Measurements from ENCODE around the gene RSF1.
"Not testable (repeated sequence)": the region's sequence is repeated elsewhere in the genome, so short reads cannot be mapped to it uniquely, and the experiment has no call there.

The RSF1 gene

GRCh38 chr11:77668760-77669159 lies 151.8 kb downstream of the RSF1 start:
- DNase-seq, result no peak

- DNase-seq, result no peak
These were observed 155.1 kb downstream of the RSF1 start for GRCh38 chr11:77665240-77665965.

GRCh38 chr11:77661670-77662069 lies 158.9 kb downstream of the RSF1 start:
- DNase-seq, result no peak

GRCh38 chr11:77660947-77661346 lies 159.6 kb downstream of the RSF1 start:
- no peak for DNase-seq

- DNase-seq, result no peak
These were observed 162.1 kb downstream of the RSF1 start for GRCh38 chr11:77658213-77659013.

DNA sequence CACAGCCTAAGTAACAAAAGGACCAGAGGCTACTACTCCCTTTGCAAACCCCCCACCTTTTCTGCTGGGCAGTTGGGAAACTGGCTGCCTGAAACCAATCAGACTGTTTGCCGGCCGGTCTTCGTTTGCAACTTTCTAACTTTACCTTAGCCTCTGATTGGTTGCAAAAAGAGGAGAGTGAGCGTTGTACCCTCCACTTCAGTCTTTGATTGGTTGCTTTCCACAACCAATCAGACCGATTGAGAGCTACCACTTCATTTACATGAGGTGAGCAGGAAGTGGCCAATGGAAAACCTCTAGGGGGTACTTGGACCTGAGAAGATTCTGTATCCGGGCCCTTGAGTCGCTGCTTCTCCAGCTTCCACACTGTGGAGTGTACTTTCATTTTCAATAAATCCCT lies 164.2 kb downstream of the RSF1 start:
- DNase-seq, result no peak

DNA sequence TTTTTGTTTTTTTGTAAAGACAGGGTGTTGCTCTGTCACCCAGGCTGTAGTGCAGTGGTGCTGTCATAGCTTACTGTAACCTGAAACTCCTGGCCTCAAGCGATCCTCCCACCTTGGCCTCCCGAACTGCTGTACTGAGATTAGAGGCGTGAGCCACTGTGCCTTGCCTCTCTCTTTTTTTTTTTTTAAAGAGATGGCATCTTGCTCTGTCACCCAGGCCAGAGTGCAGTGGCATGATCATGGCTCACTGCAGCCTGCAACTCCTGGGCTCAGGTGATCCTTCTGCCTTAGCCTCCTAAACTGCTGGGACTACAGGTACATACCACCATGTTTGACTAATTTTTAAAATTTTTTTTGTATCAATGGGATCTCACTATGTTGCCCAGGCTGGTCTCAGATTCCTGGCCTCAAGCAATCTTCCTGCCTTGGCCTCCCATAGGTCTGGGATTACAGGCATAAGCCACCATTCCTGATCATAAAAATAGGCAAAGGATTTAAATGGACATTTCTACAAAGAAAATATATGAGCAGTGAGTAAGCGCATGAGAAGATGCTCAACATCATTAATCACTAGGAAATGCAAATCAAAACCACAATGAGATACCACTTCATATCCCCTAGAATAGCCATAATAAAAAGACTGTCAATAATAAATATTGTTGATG lies 165.6 kb downstream of the RSF1 start:
- DNase-seq, result no peak

GRCh38 chr11:77650123-77650522 lies 170.4 kb downstream of the RSF1 start:
- DNase-seq, result no peak

DNA sequence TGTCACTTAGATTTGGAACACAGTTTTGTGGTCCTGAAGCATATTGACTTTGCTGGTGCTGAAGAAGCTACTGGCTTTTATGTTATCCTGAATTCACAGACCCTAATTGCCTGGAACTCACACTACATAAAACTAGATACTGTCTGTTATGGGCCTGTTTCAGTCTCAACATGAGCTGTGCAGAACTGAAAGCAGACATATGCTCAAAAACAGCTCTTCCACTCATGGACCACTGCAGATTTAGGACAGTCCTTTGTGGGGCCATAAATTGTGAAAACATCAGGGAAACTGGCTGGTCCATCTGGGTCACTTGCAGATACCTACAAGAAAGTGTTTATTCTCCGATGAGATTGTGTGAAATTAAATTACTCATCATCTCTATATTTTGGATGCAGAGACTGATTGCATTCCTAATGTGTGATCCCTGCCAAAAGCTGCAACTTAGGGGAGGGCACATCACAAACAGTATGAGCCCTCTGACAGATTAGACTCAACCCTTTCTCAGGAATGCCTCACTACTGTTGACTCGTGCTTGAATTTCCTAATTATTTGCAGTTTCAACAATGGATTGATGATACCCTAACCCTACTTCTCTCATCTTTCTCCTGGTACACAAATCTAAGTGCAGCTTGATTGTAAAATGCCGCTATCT lies 172.7 kb downstream of the RSF1 start:
- no peak for DNase-seq

GRCh38 chr11:77644887-77645286 lies 175.6 kb downstream of the RSF1 start:
- DNase-seq, result no peak

DNA sequence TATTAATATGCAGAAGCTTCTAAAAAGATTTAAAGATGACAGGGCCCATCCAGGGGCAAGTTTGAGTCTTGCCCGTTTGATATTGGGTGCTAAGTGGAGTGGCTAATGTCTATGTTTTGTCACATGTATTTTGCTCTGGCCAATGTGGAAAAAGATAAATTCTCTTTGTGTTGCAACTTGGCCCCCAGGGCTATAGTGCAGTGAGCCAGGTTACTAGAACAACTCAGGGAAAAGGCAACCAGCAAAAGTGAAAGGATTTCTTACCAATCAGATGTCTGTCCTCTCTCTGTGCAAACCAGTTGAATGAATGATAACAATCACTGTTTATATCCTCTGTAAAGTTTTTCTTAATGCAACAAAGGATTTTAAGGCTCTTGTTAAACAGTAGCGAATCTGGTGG lies 178.3 kb downstream of the RSF1 start:
- DNase-seq, result no peak

- DNase-seq, result peak; percentile 83
These were observed 183.0 kb downstream of the RSF1 start, which contains the start of gene CLNS1A for GRCh38 chr11:77637345-77638165. TSS of gene CLNS1A (minus strand) at chr11:77637794. CDS start at chr11:77637714, 80 bp downstream.

DNA sequence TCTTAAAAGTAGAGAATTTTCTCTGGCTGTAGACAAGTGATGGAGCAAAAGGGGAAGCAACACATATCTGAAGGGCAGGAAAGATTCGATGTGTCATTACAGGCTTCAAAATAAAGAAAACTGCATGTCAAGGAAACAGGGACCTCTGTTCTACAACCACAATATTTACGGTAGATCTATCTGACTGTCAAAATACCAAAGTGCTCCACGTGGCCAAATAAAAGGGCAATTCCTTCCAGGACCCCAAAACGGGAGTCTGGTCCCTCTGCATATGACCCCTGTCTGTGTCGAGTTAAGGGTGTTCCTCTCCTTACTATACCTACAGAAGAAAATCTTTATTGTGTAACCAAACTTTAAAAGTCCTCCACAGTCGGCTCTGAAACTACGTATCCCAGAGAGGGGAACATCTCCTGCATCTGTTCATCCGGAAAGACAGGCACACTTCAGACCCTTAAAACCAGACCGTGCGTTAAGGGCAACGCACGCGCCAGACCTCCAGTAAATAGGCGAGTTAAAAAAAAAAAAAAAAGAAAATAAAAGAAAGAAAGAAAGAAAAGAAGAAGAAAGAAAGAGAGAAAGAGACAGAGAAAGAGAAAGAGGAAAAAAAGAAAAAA lies 183.7 kb downstream of the RSF1 start:
- no peak for DNase-seq

DNA sequence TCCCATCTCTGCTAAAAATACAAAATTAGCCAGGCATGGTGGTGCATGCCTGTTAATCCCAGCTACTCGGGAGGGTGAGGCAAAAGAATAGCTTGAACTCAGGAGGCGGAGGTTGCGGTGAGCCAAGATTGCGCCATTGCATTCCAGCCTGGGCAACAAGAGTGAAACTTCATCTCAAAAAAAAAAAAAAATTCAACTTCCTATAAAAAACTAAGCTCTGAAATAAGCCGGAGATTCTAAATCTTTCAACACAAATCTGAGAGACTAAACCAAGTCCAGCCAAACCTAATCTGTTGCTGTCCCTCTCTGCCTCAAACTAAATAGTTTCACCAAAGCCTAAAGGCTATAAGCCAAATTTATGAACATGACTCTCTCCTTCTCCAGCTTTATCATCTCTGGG lies 186.6 kb downstream of the RSF1 start:
- not testable (repeated sequence) for DNase-seq

DNA sequence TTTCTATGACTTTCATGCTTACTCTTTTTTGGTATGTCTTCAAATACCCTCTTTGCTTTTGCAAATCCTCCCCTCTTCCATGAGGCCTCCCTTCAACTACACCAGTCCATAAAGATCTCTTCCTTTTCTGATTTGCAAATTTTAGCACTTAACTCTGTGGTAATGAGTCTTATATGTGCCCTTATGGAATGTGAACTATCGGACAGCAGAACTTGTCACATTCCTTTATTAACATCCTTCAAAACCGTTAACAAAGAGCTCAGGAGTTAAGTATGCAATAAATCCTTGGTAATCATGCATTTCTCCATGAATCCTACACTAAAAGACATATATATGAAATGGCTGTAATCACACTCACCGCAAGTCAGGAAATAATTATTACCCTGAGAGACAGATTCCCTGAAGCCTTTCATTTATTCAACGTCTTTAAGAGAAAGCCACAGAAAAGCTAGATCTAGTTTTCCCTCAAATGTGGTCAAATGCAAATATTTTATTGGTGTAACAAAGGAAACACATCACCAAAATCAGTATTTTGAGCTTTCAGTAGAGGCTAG lies 190.3 kb downstream of the RSF1 start:
- DNase-seq, result no peak

GRCh38 chr11:77619576-77620198 lies 200.8 kb downstream of the RSF1 start:
- peak; percentile 17 for DNase-seq

DNA sequence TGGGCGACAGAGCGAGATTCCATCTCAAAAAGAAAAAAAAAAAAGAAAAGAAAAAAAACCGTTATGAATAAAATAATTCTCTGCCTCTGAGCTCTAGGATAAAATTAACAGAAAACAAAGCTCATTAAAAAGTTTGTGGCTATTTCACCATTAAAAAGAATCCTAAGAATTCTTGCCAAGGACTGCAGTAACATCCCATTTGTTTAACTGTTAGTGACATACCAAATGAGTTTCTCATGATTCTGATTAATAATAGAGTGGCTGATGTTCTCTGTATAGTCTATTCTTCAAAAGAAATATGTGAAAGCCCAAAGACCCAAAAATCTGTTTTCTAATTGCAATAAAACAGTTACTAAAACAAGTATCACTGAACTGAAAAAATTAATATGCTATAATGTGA lies 202.6 kb downstream of the RSF1 start:
- no peak for DNase-seq

- DNase-seq, result no peak
These were observed 208.6 kb downstream of the RSF1 start for GRCh38 chr11:77611921-77612320.

Measured in NCI-H1694 treated with DMSO at 0.1 percent for 48 hours (cell line).